Measurements from ENCODE around the gene PDE6B. TPM values are rescaled to one million over a fixed set of nuclear protein-coding genes. Genes with fewer than 3 reads are reported as not detected.
A peak's percentile ranks its signal among the peaks of the same experiment; 100 is the strongest.

PDE6B gene
- polyA plus RNA-seq, 2 of the 4 experiments (the other 2 are of a cell fraction) = not detected

GRCh38 chr4:685679-686412, 60.5 kb downstream of the PDE6B start:
- ChIA-PET CTCF (interaction anchor here (0.6 kb wide), 1 partner anchor 10 kb away, joined by 4 read pairs; no protein-coding TSS in a partner anchor), POLR2A (no interaction called here)
- ATAC-seq = no peak

GRCh38 chr4:686413-687040, 61.2 kb downstream of the PDE6B start:
- Histone ChIP-seq H3K4me3 (no peak overlapping the region), H3K9me3 (no peaks in the 10 kb centered on the region), H3K4me2 (peak overlapping the region; percentile 74), H3K27ac (peak overlapping the region; percentile 76 to 98), H3K4me1 (peaks cover 27% of the 10 kb centered on the region)
- ATAC-seq (peak in 1 of 2 experiments; percentile 3; a peak in 4 of 6 replicates), FAIRE-seq (no peak), DNase-seq (ENCODE audit: low read depth in 1 of 2, low spot score in 1 of 2) (no peak)
- TF ChIP-seq RARB (CRISPR knock-in tag; IDR thresholded peaks at IDR 0.05) = no peak
- TF ChIP-seq CTCF (IDR thresholded peaks at IDR 0.05) = no peak
- no peak for TF ChIP-seq ZC3H11A (IDR thresholded peaks at IDR 0.05)
- no peak for TF ChIP-seq HES2 (IDR thresholded peaks at IDR 0.05)
- TF ChIP-seq POLR2AphosphoS2 (conservative IDR thresholded peaks at IDR 0.05; ENCODE audit: low read length) = no peak
- no peak for TF ChIP-seq NR3C1 (IDR thresholded peaks at IDR 0.05)
- TF ChIP-seq SREBF2 (IDR thresholded peaks at IDR 0.05) = no peak
- no peak for TF ChIP-seq RNF2 (IDR thresholded peaks at IDR 0.05; ENCODE audit: borderline replicate concordance, low read depth)
- no peak for TF ChIP-seq HOXB5 (CRISPR knock-in tag; IDR thresholded peaks at IDR 0.05)
- no peak for TF ChIP-seq SMC3 (IDR thresholded peaks at IDR 0.05)
- no peak for TF ChIP-seq FOSL2 (IDR thresholded peaks at IDR 0.05)
- no peak for TF ChIP-seq FOSL2 (CRISPR knock-in tag; IDR thresholded peaks at IDR 0.05)
- no peak for TF ChIP-seq RAD21 (conservative IDR thresholded peaks at IDR 0.05 in 1 of 2, IDR thresholded peaks at IDR 0.05 in 1 of 2)
- CTCF ChIA-PET = no interaction called here
- POLR2A ChIA-PET = interaction anchor here (1.0 to 1.3 kb wide), 2 partner anchors 8 to 12 kb away, joined by 4 to 10 read pairs; partner anchors contain the start of genes ATP5ME and MYL5
- 100% methylated on average over 2 of the region's 31 CpGs for WGBS (ENCODE audit: missing lambda C conversion rate)

More at GRCh38 chr4:685679-686412, 60.5 kb downstream of the PDE6B start:
- Histone ChIP-seq H3K4me2 (no peak overlapping the region), H3K9me3 (no peaks in the 10 kb centered on the region), H3K4me1 (peaks cover 28% of the 10 kb centered on the region), H3K27ac (peak overlapping the region in 1 of 2 experiments; percentile 98; a peak in 3 of 6 replicates), H3K4me3 (no peak overlapping the region)
- TF ChIP-seq ZC3H11A (IDR thresholded peaks at IDR 0.05) = no peak
- no peak for TF ChIP-seq PBX3 (IDR thresholded peaks at IDR 0.05)
- no peak for TF ChIP-seq NFE2L2 (conservative IDR thresholded peaks at IDR 0.05; ENCODE audit: low read length)
- TF ChIP-seq CBX2 (IDR thresholded peaks at IDR 0.05; ENCODE audit: borderline replicate concordance, low read depth) = no peak
- no peak for TF ChIP-seq BCL3 (IDR thresholded peaks at IDR 0.05)
- TF ChIP-seq MYC (IDR thresholded peaks at IDR 0.05; ENCODE audit: borderline replicate concordance, low read length) = no peak
- no peak for TF ChIP-seq CEBPB (IDR thresholded peaks at IDR 0.05)
- WGBS (ENCODE audit: missing lambda C conversion rate) = 96% methylated on average over 13 of the region's 37 CpGs
- FAIRE-seq (no peak), DNase-seq (ENCODE audit: low read depth in 1 of 2, low spot score in 1 of 2) (no peak)
